OCI-LY3 (cell line): Measurements from ENCODE around the gene ZP4.
A peak's percentile ranks its signal among the peaks of the same experiment; 100 is the strongest.

Experiments used
- H2AFZ ChIP-seq: fragments of 200-600, 300-600 bp; shearing (Covaris generic); 2 replicates; pipeline ENCODE4 v1.6.0; 2014; ENCODE audit warnings: antibody characterized with exemption, low read depth, low read length
- H3K27ac ChIP-seq: fragments of 200-600, 300-600 bp; sonication (generic); 2 replicates; pipeline ENCODE4 v1.5.1; 2014; ENCODE audit warnings: mild to moderate bottlenecking, low read length, moderate library complexity, mixed read lengths
- H3K27me3 ChIP-seq: fragments of 200-600, 300-600 bp; sonication (generic); 2 replicates; pipeline ENCODE4 v1.6.1; 2014; ENCODE audit warnings: low read depth, low read length, mixed read lengths
- H3K36me3 ChIP-seq: fragments of 200-600, 300-600 bp; sonication (generic); replicated peaks from 2 replicates; pipeline ENCODE3; 2014; ENCODE audit warnings: low read depth, low read length, mixed read lengths
- H3K4me1 ChIP-seq: fragments of 300-600, 200-600 bp; sonication (generic); 2 replicates; pipeline ENCODE4 v1.6.1; 2014; ENCODE audit warnings: low read length, mixed read lengths
- H3K4me2 ChIP-seq: fragments of 200-600, 300-600 bp; sonication (generic); 2 replicates; pipeline ENCODE4 v1.6.1; 2014; ENCODE audit warnings: low read length, mixed read lengths
- H3K4me3 ChIP-seq: fragments of 300-600, 200-600 bp; sonication (generic); 2 replicates; pipeline ENCODE4 v1.5.1; 2014; ENCODE audit warnings: antibody characterized with exemption, mild to moderate bottlenecking, low read length, moderate library complexity
- H3K79me2 ChIP-seq: fragments of 300-600, 200-600 bp; shearing (Covaris generic); 2 replicates; pipeline ENCODE4 v1.6.1; 2014; ENCODE audit warnings: mild to moderate bottlenecking, low read length, mixed read lengths
- H3K9ac ChIP-seq: fragments of 300-600, 200-600 bp; shearing (Covaris generic); 2 replicates; pipeline ENCODE4 v1.6.0; 2014; ENCODE audit warnings: mild to moderate bottlenecking, low read length, moderate library complexity
- H3K9me3 ChIP-seq: fragments of 200-600, 300-600 bp; shearing (Covaris generic); 2 replicates; pipeline ENCODE4 v1.6.1; 2014; ENCODE audit warnings: low read length, mixed read lengths; ENCODE audit not compliant: insufficient read depth
- H4K20me1 ChIP-seq: fragments of 200-600, 300-600 bp; sonication (generic); 2 replicates; pipeline ENCODE4 v1.6.1; 2016; ENCODE audit warnings: low read length, mixed read lengths; ENCODE audit not compliant: insufficient read depth
- CTCF ChIP-seq: fragments of 200-600, 300-600 bp; sonication (generic); IDR thresholded peaks from 2 replicates; pipeline ENCODE4 v1.5.1; 2014; ENCODE audit warnings: antibody characterized with exemption, low read length, low read depth
- EZH2phosphoT487 ChIP-seq: fragments of 200-600 bp; shearing (Covaris generic); IDR thresholded peaks from 2 replicates; pipeline ENCODE4 v1.6.1; 2018; ENCODE audit warnings: antibody characterized with exemption, mixed run types, low read depth

The ZP4 gene

GRCh38 chr1:237901299-237901934, 10.7 kb upstream of the ZP4 start:
- peaks cover 16% of the 10 kb centered on the region for H3K4me1 ChIP-seq
- no peak overlapping the region for H3K4me2 ChIP-seq
- TF ChIP-seq CTCF (peak; percentile 79), EZH2phosphoT487 (no peak)
- no peak overlapping the region for H3K4me3 ChIP-seq
- no peaks in the 10 kb centered on the region for H3K9me3 ChIP-seq
- H3K79me2 ChIP-seq, result no peaks in the 10 kb centered on the region
- no peaks in the 10 kb centered on the region for H4K20me1 ChIP-seq
- H3K27ac ChIP-seq, result no peak overlapping the region
- H3K27me3 ChIP-seq, result no peaks in the 10 kb centered on the region
- no peak overlapping the region for H2AFZ ChIP-seq
- no peak overlapping the region for H3K9ac ChIP-seq
- H3K36me3 ChIP-seq, result no peaks in the 10 kb centered on the region

DNA sequence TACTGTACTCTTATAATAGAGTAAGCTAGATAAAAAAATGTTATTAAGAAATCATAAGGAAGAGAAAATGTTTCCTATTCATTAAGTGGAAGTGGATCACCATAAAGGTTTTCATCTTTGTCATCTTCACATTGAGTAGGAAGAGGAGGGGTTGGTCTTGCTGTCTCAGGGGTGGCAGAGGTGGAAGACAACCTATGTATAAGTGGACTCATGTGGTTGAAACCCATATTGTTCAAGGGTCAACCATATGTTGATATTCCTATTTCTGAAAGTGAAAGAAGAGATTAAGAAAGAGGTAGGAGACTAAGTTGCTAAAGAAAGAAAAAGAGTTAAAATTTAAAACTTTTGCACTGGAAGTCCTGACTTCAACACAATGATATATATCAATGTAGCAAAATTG, 4.9 kb upstream of the ZP4 start:
- TF ChIP-seq EZH2phosphoT487, result no peak
- no peak for TF ChIP-seq CTCF
- no peaks in the 10 kb centered on the region for H3K9me3 ChIP-seq
- H3K4me2 ChIP-seq, result no peak overlapping the region

DNA sequence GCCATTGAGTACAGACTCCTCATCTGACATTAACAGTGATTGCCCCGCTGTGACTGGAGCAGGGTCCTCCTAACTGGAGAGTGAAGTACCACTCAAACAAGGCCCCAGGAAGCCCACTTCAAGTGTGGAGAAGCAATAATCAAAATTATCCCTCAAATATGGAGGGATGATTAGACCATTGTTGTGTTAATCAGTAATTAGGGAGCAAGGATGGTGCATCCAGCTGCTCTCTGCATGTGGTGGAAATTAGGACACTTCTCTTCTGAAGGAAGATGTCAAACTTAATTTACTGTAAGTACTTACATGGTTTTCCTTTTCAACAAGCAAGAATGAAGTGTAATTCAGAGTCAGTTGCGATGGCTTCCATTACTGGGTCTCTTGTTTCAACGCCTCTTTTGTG, 3.4 kb upstream of the ZP4 start:
- peaks cover 30% of the 10 kb centered on the region for H3K4me1 ChIP-seq
- no peak overlapping the region for H3K27ac ChIP-seq
- H3K9ac ChIP-seq, result no peak overlapping the region
- no peaks in the 10 kb centered on the region for H3K79me2 ChIP-seq
- no peak overlapping the region for H3K4me3 ChIP-seq
- H3K27me3 ChIP-seq, result no peaks in the 10 kb centered on the region
- H3K9me3 ChIP-seq, result no peaks in the 10 kb centered on the region
- no peak overlapping the region for H3K4me2 ChIP-seq
- TF ChIP-seq CTCF, result no peak
- TF ChIP-seq EZH2phosphoT487, result no peak
- H3K36me3 ChIP-seq, result no peaks in the 10 kb centered on the region
- H2AFZ ChIP-seq, result no peak overlapping the region
- no peaks in the 10 kb centered on the region for H4K20me1 ChIP-seq

More for the DNA sequence above, 4.9 kb upstream of the ZP4 start:
- no peaks in the 10 kb centered on the region for H4K20me1 ChIP-seq
- no peak overlapping the region for H2AFZ ChIP-seq
- H3K79me2 ChIP-seq, result no peaks in the 10 kb centered on the region
- H3K36me3 ChIP-seq, result no peaks in the 10 kb centered on the region
- H3K27ac ChIP-seq, result no peak overlapping the region
- H3K4me3 ChIP-seq, result no peak overlapping the region
- no peak overlapping the region for H3K9ac ChIP-seq
- H3K4me1 ChIP-seq, result peaks cover 16% of the 10 kb centered on the region
- H3K27me3 ChIP-seq, result no peaks in the 10 kb centered on the region

DNA sequence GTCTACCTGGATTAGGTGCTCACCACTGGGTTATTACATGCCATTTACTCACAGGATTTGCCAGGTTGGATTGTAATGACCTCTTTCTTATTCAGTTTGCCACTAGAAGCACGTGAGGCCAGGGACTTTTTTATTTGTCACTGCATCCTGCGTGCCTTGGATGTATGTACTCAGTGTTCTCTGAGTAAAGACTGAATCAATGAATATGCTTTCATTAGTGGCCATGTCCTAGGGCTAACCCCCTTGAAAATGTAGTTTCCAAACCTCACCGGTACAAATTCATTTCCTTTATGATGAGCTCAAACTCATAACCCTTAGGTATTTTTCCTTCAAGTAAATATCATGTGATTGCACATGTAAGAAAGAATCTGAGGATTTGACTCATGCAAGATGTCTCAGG, 1.3 kb upstream of the ZP4 start:
- Histone ChIP-seq H3K4me2 (no peak overlapping the region), H3K9me3 (no peaks in the 10 kb centered on the region), H3K79me2 (no peaks in the 10 kb centered on the region), H4K20me1 (no peaks in the 10 kb centered on the region), H3K27me3 (no peaks in the 10 kb centered on the region), H3K36me3 (no peaks in the 10 kb centered on the region), H3K4me3 (no peak overlapping the region), H2AFZ (no peak overlapping the region), H3K9ac (no peak overlapping the region), H3K4me1 (peaks cover 48% of the 10 kb centered on the region), H3K27ac (no peak overlapping the region)
- no peak for TF ChIP-seq CTCF
